Inferior parietal cortex (tissue), 1 donor: ENCODE data around the gene OR4D2.

ENCODE experiments used
- DNase-seq: peaks from one replicate; pipeline ENCODE4 v3.0.0-alpha.2; 2016; ENCODE audit errors: extremely low spot score

The OR4D2 gene

DNA sequence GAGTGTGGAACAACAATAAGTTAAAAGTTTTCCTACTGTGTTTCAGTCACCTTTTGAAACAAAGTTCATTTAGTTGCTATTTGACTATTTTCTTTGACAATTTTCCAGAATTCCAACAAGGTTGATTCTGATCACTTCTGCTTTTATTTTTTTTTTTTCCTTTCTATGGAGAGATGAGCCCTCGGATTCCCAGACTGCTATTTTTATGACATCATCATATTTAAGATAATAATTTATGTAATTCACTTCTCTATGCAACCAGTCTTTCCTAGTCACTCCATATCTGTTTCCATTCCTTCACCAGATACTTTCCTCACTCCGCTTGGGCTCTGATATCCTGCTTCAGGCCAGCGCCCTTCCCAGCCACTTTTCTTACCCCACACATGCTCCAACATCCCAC, 8.1 kb downstream of the OR4D2 start:
- no peak for DNase-seq

DNA sequence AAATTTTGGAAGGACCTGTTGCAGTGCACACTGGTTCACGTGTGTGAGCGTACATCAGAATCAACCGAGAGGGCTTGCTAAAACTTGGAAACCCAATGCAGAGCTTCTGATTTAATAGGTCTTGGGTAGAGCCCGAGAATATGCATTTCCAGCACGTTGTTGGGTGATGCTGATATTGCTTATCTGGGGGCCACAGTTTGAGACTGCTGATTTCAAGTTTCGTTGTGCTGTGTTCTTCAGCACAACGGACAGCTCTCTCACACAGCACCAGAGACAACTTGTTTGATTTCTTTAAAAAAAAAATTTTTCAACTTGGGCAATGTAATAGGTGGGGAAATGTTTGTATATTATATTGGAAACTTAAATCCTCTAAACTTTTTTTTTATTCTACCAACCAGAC, 9.4 kb downstream of the OR4D2 start:
- DNase-seq, result no peak

DNA sequence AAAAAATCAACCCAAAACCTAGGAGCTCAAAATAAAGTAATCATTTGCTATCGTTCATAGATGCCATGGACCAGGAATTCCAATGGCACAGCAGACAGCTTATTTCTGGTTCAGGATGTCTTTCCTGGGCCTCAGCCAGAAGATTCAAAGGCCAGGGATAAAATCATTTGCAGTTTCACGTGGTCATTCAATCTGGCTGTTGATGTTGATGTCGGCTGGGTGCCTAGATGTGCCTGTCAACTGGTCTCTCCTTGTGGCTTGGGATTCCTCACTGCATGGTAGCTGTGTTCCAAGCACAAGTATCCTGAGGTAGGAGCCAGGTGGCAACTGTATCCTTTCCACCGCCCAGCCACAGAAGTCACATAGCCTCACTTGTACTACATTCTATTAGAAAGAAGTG, 15.0 kb downstream of the OR4D2 start:
- no peak for DNase-seq

GRCh38 chr17:58183514-58183913, 16.7 kb downstream of the OR4D2 start:
- DNase-seq, result no peak

DNA sequence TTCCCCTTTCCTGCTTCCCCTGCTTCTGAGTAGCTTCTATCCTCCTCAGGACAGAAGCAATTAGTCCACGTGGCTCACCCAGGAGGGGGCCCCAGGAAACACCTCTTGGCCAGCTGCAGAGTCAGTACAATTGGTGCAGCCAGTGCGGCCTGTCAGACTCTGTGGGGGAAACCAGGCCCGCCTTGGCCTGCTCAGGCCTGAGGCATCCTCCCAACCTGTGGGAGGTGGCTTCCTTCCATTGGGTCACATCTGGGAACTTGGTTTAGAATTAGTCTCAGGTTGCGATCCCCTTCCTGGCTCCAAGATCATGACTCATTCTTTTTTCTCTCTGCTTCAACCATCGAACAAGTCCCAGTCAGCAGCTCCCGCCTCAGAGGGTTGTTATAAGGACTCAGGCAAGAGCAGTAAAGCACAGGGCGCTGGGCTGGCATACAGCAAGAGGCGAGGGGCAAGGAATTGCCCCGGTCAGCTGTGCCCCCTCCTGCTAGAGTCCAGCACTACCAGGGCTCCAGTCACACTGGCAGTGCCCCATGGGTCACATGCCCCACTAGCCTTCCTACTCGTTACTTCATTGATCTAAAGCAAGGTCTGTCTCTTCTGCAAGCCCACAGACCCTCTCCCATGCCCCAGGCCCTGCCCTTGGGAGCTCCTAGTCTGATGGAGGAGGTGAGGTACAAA, 17.7 kb downstream of the OR4D2 start:
- DNase-seq, result no peak

- no peak for DNase-seq
Measured at GRCh38 chr17:58184986-58185761, 18.4 kb downstream of the OR4D2 start.

- no peak for DNase-seq
Measured at GRCh38 chr17:58186591-58186990, 19.8 kb downstream of the OR4D2 start.

- no peak for DNase-seq
Measured at GRCh38 chr17:58187063-58187462, 20.3 kb downstream of the OR4D2 start.

DNA sequence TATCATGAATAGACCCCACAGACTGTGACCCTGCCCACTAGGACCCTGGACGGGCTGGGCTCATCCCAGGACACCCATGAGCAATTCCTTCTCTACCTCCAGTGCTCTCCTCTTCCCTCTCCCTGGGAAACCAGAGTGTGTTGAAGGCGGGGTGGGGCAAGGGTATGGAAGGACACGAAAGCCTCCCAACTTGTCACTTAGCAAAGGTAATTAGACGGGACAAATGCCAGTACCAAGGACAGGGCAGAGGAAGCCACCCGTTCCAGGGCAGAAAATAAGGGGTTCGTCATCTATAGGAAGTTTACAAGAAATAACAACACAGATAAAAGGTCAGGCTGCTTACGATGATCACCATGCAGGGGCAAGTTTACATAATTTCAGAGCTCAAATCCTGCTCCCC, 20.9 kb downstream of the OR4D2 start:
- DNase-seq, result no peak

DNA sequence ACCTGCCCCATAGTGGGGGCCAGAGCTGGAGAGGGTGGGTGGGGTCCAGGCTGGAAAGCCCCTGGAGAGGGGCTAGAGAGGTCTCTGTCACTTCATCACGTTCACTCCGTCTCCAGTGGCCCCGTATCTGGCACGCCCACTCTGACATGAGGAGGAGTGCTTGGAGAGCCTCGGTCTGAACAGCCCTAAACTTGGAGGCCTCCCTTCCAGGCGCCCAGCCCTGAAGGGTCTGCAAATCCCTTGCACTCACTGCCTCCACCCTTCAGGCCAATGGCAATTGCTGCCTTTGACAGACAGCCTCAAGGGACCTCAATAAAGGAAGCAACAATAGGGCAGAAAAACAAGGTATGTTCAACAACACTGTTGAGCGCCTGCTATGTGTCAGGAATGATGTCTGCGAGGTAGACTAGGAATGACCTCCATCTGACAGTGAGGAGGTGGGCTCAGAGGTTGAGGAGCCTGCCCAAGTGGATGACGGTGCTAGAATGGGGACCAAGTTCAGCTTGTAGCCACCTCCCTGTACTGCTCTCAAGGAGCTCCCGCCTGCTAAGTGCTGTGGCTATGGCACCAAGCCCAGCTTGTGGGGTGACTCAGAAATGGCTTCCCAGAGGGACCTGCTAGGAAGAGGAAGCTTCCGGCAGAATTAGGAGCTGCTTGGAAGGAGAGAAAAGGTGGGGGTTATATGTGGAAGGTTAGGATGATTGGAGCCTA, 22.8 kb downstream of the OR4D2 start:
- DNase-seq, result peak; percentile 42

- no peak for DNase-seq
Measured at GRCh38 chr17:58191241-58191896, 24.6 kb downstream of the OR4D2 start.

DNA sequence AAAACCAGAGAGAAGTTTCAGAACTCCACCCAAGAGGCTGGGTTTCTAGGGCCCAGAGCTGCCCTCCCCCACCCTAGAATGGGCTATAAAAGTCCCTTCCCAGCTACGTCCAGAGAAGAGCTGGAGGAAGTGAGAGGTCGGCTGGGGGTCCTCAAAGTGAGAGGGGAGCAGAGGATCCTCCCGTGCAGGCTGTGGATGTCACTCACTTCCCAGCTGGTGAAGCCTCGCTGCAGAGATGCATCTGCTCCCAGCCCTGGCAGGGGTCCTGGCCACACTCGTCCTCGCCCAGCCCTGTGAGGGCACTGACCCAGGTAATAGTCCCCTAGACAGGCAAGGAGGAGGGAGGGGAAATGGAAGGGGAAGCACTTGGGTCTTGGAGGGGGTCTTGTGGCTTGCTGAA, 25.8 kb downstream of the OR4D2 start, which contains the start of gene EPX:
Gene EPX (plus strand): TSS at position 115 of the 400 bp plus-strand sequence. CDS start 121 bp downstream, at position 236.
- no peak for DNase-seq

DNA sequence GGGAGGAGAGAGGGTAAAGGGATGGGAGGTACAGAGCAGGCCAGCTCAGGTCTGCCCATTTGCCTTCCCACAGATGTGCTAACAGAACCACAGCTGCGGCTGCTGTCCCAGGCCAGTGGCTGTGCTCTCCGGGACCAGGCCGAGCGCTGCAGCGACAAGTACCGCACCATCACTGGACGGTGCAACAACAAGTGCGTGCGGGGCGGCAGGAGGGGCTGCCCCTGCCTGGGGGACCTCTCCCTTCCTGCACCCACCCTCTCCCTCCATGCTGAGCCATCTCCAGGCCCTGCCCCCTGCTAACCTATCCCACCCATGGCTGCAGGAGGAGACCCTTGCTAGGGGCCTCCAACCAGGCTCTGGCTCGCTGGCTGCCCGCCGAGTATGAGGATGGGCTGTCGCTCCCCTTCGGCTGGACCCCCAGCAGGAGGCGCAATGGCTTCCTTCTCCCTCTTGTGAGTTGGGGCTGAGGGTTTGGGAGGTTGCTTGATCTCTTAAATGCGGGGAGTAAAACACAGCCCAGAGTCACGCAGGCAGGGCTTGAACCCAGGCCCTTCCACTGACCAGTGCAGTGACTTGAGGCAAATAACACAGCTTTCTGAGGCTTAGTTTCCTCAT, 27.0 kb downstream of the OR4D2 start:
- DNase-seq, result no peak

DNA sequence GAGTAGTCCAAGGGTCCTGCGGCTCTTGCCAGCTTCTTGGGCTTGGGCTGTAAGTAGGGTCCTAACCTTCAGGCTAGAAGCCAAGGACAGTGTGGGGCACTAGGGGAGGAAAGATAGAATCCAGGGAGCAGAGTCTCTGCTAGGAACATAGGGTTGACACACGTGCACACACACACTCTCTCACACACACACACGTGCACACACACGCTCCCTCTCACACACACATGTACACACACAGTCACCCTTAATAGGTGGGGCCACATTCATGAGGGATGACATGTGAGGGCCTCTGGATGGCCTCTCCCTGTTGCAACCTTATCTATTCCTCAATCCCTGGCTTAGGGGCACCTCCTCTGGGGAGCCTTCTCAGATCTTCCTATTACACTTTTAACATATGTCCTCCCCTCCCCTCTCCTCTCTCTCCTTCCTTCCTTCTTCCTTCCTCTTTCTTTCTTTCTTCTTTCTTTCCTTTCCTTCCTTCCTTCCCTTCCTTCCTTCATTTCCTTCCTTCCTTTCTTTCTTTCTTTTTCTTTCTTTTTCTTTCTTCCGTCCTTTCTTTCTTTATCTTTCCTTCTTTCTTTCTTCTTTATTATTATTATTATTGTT, 28.8 kb downstream of the OR4D2 start:
- no peak for DNase-seq

DNA sequence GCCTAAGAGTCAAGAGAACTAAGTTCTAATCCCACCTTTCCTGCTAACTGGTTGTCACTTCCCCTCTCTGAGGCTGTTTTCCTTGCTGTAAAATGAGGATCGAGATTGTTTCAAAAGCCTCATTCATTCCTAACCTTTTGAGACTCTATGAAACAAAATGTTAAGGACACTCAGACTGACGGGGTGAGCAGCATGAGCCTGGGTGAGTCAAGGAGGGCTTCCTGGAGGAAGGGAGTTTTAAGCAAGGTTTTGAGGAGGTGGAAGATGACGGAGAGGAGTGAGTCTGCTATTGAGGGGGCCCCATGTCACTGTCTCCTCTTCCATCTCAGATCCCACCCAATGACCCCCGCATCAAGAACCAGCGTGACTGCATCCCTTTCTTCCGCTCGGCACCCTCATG, 29.8 kb downstream of the OR4D2 start:
- DNase-seq, result no peak

- DNase-seq, result no peak
Measured at GRCh38 chr17:58200024-58200633, 33.3 kb downstream of the OR4D2 start.

GRCh38 chr17:58202859-58203258, 36.1 kb downstream of the OR4D2 start:
- DNase-seq, result no peak

GRCh38 chr17:58204796-58205195, 38.0 kb downstream of the OR4D2 start:
- DNase-seq, result no peak

DNA sequence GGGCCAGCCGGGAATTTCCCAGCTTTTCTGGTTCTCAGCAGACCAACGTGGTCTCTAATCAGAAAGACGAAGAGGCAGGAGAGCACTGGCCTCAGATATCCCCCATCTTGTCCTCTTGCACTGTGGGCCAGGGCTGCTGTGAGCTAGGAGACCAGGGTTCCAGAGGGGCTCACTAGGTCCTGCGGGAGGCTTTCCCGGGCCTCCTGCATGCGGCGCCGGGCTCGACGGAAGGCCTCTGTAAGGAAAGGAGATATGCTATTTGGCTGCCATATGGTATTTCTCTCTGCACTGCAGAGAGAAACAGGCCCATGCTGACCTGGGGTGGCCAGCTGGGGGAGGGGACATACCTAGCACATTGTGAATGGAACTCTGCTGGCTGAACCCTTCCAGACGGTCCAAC, 39.2 kb downstream of the OR4D2 start:
- no peak for DNase-seq

DNA sequence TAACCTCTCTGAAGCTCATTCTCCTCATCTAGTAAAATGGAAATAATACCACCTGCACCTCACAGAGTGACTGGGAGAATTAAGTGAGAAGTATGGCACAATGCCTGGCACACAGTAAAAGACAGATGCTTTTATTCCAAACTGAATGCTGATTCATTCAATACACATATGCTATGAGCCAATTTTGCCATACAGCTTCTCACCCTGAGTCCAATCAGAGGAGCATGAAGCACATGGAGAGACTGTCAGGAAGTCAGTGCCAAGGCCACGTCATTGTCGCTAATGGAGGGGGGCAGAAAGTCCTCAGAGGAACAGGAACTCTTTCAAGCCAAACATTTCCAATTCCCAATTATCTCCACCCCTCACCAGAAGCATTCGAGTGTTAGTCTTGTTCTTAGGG, 40.7 kb downstream of the OR4D2 start:
- DNase-seq, result no peak

- no peak for DNase-seq
Measured at GRCh38 chr17:58208344-58208743, 41.6 kb downstream of the OR4D2 start.
